Pulmonary artery endothelial cell (primary cell): ENCODE measurements around the gene MTO1. TPM values are rescaled to one million over a fixed set of nuclear protein-coding genes. Genes with fewer than 3 reads are reported as not detected.
"Not testable (repeated sequence)": the region's sequence is repeated elsewhere in the genome, so short reads cannot be mapped to it uniquely, and the experiment has no call there.

Experiments
- DNase-seq: peaks from one replicate; pipeline ENCODE4 v3.0.0-alpha.2; 2011; ENCODE audit warnings: low read depth, low spot score
- total RNA-seq: library from RNA; depleted of rRNA; stranded (reverse); fragments of >200 nt; gene quantifications from 2 replicates; pipeline ENCODE4 v1.2.3, GENCODE V29; 2014

Gene MTO1
- total RNA-seq = 23.4 and 33.5 TPM in 2 replicates

- peak; percentile 64 for DNase-seq
These were observed at the start of gene MTO1 for GRCh38 chr6:73461537-73462350. TSS of gene MTO1 (plus strand) at chr6:73461737. CDS start at chr6:73461855, 118 bp downstream.

GRCh38 chr6:73413102-73413501 is 48.4 kb upstream of the MTO1 start:
- DNase-seq = no peak

GRCh38 chr6:73418081-73418741 is 43.3 kb upstream of the MTO1 start:
- DNase-seq = no peak

GRCh38 chr6:73421534-73421933 is 40.0 kb upstream of the MTO1 start:
- no peak for DNase-seq

GRCh38 chr6:73435236-73435635 is 26.3 kb upstream of the MTO1 start:
- no peak for DNase-seq

GRCh38 chr6:73443555-73443954 is 18.0 kb upstream of the MTO1 start:
- no peak for DNase-seq

- DNase-seq = no peak
These were observed 10.1 kb upstream of the MTO1 start for GRCh38 chr6:73451223-73452106.

GRCh38 chr6:73452107-73452461 is 9.5 kb upstream of the MTO1 start, which contains the start of gene CGAS:
TSS of gene CGAS (minus strand) at chr6:73452297. CDS start at chr6:73452181, 116 bp downstream.
- no peak for DNase-seq

- DNase-seq = no peak
These were observed 5.5 kb upstream of the MTO1 start for GRCh38 chr6:73455865-73456629.

GRCh38 chr6:73459474-73459873 is 2.1 kb upstream of the MTO1 start:
- not testable (repeated sequence) for DNase-seq

GRCh38 chr6:73460056-73460455 is 1.5 kb upstream of the MTO1 start:
- DNase-seq = no peak

GRCh38 chr6:73471686-73472290 is 10.3 kb downstream of the MTO1 start:
- DNase-seq = no peak

GRCh38 chr6:73476723-73477122 is 15.2 kb downstream of the MTO1 start:
- DNase-seq = no peak

- DNase-seq = no peak
These were observed 15.9 kb downstream of the MTO1 start for GRCh38 chr6:73477407-73477806.

GRCh38 chr6:73481969-73482368 is 20.4 kb downstream of the MTO1 start:
- no peak for DNase-seq

GRCh38 chr6:73484438-73484837 is 22.9 kb downstream of the MTO1 start:
- no peak for DNase-seq

- DNase-seq = no peak
These were observed 25.9 kb downstream of the MTO1 start for GRCh38 chr6:73487473-73487872.

GRCh38 chr6:73491377-73491776 is 29.8 kb downstream of the MTO1 start:
- DNase-seq = no peak

- DNase-seq = no peak
These were observed 36.4 kb downstream of the MTO1 start for GRCh38 chr6:73497915-73498314.

- no peak for DNase-seq
These were observed 41.7 kb downstream of the MTO1 start for GRCh38 chr6:73503027-73503772.
